HG02852 (cell line): ENCODE measurements around the gene CCT6A.
"Not testable (repeated sequence)": the region's sequence is repeated elsewhere in the genome, so short reads cannot be mapped to it uniquely, and the experiment has no call there.

ENCODE experiments used
- ATAC-seq: cut with Tn5 transposase; IDR thresholded peaks from one replicate; pipeline ENCODE4 v1.9.1; 2021; ENCODE audit warnings: mild to moderate bottlenecking, moderate library complexity; ENCODE audit not compliant: unreplicated experiment

The CCT6A gene

DNA sequence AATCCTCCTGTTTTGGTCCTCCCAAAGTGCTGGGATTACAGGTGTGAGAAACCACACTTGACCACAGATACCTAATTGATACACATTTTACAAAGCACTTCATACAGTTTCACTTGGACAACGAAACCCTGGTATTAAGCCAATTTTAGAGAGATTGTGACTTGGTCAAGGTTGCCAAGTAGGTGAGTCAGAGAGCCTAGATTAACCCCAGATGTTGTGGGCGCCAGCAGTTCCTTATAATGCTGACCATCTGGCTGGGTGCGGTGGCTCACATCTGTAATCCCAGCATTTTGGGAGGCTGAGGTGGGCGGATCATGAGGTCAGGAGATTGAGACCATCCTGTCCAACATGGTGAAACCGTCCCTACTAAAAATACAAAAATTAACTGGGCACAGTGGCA lies 46.1 kb downstream of the CCT6A start:
- no peak for ATAC-seq

DNA sequence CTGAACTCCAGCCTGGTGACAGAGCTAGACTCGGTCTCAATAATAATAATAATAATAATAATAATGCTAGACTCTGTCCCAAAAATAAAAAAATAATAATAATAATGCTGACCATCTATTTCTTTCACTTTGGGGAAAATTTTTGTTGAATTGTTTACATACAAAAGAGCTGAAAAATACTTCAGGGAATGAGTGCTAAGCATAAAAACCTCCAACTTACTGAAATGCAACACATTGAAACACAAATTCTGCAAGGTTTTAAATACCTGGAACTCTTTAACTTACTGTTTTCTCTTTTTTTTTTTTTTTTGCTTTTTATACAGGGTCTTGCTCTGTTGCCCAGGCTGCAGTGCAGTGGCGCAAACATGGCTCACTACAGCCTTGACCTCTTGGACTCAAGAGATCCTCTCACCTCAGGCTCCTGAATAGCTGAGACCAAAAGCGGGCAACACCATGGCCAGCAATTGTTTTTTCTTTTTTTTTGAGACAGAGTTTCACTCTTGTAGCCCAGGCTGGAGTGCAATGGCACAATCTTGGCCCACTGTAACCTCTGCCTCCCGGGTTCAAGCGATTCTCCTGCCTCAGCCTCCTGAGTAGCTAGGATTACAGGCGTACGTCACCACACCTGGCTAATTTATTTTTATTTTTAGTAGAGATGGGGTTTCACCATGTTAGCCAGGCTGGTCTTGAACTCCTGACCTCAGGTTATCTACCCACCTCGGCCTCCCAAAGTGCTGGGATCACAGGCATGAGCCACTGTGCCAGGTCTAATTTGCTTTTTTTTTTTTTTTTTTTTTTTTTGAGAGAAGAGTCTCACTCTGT lies 46.8 kb downstream of the CCT6A start:
- not testable (repeated sequence) for ATAC-seq

DNA sequence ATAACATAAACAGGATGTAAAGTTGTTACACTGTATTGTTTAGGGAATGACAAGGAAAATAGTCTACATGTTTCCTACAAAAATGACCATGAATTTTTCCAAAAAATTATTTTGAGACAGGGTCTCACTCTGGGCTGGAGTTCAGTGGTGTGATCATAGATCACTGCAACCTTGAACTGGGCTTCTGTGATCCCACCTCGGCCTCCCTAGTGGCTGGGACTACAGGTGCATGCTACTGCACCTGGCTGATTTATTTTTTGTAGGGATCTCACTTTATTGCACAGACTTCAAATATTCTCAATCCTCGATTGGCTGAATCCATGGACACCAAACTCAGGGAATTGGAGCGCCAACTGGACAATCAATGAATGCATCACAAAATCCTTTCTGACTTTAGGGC lies 48.1 kb downstream of the CCT6A start:
- ATAC-seq = no peak

DNA sequence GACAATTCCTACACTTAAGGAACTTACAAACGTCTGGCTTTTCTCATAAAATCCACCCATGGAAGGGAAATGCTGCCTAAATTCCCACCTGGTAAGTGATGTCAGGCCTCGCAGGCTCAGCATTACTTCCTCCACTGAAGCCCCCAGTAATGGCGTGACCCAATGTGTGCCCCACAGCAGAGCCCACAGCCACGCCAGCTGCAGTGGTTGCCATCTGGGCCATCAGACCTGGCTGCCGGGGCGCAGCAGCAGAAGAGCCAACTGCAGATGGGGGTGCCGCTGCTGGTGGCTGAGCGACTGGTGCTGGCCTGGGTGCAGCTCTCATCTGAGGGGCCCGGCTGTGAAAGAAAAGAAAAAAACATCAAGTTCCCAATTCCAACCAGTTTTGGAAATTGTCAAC lies 52.6 kb downstream of the CCT6A start:
- not testable (repeated sequence) for ATAC-seq

DNA sequence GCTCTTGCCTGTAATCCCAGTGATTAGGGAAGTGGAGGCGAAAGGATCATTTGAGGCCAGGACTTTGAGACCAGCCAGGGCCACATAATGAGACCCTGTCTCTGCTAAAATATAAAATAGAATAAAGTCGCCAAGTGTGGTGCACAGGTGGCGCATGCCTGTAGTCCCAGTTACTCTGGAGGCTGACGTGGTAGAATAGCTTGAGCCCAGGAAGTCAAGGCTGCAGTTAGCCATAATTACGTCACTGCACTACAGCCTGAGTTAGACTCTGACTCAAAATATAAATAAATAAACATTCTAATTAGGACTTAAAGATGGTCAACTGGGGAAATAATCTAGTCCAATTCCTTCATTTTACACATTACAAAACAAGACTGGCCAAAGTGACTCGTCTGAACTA lies 53.9 kb downstream of the CCT6A start:
- ATAC-seq = no peak

DNA sequence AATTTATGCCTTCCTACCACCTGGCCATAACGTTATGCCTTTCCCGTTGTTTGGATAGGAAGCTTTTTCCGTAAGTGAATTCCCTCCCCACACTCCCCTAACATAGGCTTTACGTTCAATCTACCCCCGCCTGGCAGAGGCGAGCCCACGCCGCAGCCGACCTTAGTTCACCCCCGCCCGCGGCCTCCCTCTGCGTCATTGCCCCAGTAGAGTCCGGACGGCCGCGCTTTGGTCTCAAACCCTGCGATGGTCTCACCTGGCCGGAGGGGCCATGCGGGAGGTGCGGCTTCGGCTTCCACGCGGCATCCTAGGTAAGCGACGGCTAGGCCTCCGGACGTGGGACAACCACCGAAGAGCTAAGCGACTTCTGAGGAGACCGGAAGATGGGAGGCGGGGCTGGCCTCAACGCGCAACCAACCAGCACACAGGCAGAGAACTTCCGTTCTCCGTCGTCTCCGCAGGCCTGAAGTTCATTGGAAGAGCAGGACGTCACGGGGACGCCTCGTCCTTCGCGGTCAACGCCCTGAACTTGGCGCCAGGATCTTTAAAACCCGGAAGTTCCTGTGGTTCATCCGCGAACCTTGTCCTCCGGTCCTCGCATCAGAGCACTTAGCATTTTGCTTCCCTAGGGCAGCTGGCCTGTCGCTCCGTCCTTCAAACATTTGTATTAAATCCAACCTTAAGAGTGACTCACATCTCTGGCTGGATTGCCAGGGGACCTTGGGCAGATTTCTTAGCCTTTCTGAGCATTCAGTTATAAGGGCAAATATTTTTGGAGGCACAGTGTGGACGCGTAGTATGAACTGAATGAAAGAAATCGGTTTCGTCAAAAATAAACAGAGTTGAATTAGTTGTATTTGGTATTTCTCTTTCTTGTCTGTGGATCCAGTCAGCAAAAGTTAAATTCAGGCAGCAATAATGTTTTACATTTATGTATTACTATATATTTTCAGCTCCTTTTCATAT lies 54.8 kb downstream of the CCT6A start, which contains the start of gene CHCHD2:
TSS of gene CHCHD2 (minus strand) at position 369 of the 966 bp plus-strand sequence. CDS start at position 306, 63 bp downstream.
- ATAC-seq = peak; percentile 99

DNA sequence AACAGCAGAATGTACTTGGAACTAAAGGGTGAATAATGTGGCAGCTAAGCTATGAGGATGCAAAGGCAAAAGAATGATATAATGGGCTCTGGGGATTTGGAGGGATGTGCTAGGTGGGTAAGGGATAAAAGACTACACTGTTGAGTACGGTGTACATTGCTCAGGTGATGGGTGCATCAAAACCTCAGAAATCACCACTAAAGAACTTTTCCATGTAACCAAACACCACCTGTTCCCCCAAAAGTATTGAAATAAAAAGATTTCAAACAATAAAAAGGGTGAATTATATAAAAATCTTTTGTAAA lies 56.3 kb downstream of the CCT6A start:
- no peak for ATAC-seq

DNA sequence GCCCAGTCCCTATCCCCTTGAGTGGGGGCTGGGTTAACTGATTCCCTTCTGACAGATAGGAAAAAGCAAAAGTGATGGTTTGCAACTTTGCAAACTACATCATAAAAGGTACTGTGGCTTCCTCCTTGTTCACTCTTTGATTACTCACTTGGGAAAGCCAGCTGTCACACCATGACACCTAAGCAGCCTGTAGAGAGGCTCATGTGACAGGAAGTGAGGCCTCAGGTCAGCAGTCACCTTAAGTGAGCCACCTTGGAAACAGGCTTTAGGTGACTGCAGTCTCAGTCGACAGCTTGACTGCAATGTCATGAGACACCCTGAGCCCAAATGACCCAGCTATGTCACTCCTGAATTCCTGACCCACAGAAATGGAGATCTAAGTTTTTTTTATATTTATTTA lies 59.0 kb downstream of the CCT6A start:
- no peak for ATAC-seq

DNA sequence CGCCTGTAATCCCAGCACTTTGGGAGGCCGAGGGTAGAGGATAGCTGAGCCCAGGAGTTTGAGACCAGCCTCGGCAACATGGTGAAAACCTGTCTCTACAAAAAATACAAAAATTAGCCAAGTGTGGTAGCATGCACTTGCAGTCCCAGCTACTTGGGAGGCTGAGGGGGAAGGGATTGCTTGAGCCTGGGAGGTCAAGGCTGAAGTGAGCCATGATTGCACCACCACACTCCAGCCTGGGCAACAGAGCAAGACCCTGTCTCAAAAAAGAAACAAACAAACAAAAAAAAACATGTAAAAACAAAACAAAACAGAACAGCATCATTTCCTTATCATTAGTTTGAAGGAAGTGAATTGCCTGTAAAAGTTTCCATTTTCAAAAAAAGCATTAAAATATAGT lies 60.7 kb downstream of the CCT6A start:
- not testable (repeated sequence) for ATAC-seq
